GM12874 (cell line): ENCODE measurements around the gene TBC1D5.

ENCODE experiments used
- TF ChIP-seq, protein P1 (sequence below): IDR thresholded peaks from 2 replicates; pipeline ENCODE4 v1.5.1; 2011; ENCODE audit warnings: low read depth, mild to moderate bottlenecking, control low read depth, low read length, moderate library complexity; ENCODE audit not compliant: insufficient read depth

TBC1D5 gene

DNA sequence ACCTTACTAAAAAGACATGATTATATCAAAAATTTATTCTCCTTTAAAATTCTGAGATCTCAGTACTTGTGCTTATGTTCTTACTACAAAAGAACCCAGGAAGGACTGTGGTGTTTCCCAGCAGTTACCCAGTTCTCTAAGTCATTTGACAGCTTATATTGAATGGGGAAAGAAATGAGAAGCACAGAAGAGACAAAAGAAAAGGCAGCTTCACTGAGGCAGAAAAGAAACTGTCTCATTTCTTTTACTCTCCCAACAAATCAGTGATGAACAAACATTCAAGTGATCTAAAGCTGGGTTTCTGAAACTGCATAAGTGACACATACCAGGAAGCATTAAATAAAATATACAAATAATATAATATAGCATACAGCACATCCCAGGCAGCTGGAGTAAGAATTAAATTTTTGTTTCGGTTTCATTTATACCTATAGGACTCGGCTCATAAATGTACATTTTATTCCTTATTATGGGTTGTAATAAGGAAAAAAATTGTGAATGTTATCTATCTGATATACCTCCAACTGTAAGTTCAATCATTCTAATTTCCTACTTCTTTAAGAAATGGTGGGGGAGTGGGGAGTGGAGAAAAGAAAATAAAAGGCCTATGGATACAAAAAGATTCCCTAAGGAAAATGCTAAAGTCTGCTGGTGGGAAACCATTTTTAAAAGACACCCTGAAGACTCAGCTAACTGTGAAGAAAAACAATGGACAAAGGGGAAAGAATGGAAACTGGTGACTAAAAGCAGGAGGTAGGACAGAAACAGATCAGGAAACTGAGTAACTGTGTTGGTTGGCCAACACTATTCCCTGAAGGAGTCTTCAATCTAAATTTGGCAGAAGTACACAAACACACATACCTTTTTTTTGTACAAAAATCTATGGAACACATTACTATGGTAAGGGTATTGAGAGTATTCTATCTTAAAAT, 156.8 kb downstream of the TBC1D5 start:
- TF ChIP-seq, protein P1, sequence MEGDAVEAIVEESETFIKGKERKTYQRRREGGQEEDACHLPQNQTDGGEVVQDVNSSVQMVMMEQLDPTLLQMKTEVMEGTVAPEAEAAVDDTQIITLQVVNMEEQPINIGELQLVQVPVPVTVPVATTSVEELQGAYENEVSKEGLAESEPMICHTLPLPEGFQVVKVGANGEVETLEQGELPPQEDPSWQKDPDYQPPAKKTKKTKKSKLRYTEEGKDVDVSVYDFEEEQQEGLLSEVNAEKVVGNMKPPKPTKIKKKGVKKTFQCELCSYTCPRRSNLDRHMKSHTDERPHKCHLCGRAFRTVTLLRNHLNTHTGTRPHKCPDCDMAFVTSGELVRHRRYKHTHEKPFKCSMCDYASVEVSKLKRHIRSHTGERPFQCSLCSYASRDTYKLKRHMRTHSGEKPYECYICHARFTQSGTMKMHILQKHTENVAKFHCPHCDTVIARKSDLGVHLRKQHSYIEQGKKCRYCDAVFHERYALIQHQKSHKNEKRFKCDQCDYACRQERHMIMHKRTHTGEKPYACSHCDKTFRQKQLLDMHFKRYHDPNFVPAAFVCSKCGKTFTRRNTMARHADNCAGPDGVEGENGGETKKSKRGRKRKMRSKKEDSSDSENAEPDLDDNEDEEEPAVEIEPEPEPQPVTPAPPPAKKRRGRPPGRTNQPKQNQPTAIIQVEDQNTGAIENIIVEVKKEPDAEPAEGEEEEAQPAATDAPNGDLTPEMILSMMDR = no peak

DNA sequence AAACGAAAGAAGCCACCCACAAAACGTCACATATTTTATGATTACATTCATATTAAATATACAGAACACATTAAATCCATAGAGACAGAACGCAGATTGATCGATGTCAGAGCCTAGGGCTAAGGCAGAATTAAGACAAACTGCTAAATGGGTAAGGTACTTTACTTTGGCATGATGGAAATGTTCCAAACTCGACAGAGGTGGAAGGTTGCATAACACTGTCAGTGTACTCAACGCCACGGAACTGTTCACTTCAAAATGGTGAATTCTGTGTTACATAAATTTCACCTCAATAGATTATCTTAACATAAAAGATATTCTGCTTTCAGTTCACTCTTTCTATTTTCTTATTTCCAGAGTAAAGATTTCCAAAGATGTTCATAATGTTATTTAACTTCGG, 158.4 kb downstream of the TBC1D5 start:
- TF ChIP-seq, protein P1 = no peak

DNA sequence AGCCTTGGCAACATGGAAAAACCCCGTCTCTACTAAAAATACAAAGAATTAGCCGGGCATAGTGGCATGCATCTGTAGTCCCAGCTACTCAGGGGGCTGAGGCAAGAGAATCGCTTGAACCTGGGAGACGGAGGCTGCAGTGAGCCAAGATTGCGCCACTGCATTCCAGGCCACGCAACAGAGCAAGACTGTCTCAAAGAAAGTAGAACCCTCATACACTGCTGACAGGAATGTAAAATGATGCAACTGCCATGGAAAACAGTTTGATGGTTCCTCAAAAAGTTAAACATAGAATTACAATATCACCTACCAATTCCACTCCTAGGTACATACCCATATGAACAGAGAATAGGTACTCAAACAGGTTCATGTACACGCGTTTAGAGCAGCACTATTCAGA, 158.9 kb downstream of the TBC1D5 start:
- TF ChIP-seq, protein P1 = no peak

DNA sequence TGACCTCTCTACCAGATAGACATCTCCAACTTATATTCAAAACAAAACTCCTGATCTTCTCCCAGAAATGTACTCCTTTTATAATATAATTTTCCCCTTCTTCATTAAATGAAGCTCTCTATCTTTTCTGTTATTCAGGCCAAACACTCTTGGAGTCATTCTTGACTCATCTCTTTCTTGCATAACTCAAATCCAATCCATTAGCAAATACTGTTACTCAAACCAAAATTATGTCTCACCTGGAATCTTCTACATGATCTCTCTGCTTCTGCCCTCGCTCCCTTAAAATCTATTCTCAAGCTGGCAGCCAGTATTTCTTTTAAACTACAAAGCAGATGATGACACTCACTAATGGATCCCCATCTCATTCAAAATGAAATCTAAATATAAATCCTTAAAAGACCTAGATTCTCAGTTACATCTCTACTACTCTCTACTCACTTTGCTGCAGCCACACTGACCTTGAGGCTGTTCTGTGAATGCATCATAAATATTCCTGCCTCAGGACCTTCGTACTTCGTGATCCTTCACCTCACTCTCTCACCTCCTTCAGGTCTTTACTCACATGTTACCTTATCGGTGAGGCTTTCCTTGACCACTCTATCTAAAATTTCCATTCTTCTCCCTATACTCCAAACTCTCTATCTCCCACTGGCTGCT, 160.9 kb downstream of the TBC1D5 start:
- TF ChIP-seq, protein P1 = no peak

DNA sequence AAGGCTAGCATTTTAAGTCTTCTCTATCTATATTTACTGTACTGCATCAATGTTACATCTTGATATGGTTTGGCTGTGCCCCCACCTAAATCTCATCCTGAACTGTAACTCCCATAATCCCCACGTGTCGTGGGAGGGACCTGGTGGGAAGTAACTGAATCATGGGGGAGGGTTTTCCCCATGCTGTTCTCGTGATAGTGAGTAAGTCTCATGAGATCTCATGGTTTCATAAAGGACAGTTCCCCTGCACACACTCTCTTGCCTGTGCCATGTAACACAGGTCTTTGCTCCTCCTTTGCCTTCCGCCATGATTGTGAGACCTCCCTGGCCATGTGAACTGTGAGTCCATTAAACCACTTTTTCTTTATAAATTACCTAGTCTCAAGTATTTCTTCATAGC, 161.5 kb downstream of the TBC1D5 start:
- TF ChIP-seq, protein P1 = no peak

DNA sequence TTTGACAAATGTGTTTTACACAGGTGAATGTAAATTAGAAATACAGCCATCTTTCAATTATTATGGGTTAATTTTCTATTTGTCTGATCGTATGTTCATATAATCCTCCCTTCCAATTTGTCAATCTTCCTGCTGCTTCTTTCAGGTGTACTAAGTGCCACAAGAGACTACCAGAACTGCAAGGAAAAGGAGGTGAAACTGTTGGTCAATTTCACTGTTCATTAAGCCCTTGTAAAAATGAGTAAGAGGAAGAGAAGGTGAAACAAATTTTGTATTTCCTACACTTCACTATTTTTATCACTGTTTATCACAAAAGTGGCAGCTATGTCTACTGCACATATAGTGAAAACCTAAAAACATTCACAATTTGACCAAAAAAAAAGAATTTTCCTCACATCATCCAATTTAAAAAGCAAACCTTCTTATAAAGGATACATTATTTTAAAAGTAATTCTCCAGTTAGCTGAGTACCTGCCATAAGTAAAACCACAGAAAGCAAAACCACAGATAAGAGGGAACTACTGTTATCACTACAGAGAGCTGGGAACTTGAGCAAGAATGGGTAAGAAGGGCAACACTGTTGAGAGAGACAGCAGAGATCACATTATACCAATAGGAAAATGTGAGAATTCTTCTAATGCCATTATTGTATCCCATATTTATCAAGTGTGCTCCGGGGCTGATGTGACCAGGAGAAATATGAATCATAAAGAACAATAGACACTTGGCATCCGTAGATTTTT, 163.0 kb downstream of the TBC1D5 start:
- TF ChIP-seq, protein P1 = no peak
